SK-N-MC (cell line): Measurements from ENCODE around the gene SEPHS2.

Experiments
- EZH2 ChIP-seq: fragments of 200-600 bp; sonication (generic); IDR thresholded peaks from one replicate; pipeline ENCODE4 v1.6.1; 2017; ENCODE audit warnings: antibody characterized with exemption
- POLR2AphosphoS5 ChIP-seq: IDR thresholded peaks from 2 replicates; pipeline ENCODE4 v1.6.1; 2012; ENCODE audit warnings: mild to moderate bottlenecking, low read depth, low read length, borderline replicate concordance

DNA sequence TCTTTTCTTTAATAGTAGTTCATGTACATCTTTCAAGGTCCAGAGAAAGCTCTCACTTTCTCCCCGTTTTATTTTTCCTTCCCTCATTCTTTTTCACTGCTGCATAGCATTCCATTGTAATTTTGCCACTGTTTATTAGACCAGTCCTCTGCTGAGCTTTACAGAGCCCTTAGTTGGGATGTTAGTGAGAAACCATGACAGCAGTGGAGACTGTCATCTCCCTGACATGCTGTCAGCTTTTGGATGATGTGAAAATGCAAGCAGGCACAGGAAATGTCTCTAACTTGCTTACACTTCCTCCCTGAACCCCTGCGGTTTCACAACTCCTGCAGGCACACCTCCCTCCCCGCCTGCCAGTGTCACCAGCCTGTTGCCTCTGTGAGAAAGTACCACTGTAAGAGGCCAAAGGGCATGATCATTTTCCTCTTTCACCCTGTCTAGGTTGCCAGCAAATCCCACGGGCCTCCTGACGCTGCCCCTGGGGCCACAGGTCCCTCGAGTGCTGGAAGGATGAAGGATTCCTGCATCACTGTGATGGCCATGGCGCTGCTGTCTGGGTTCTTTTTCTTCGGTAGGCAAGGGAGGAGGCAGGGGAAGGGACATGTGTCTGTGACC lies 26.8 kb upstream of the SEPHS2 start, which contains the start of gene ITGAL:
- no peak for TF ChIP-seq EZH2
- no peak for TF ChIP-seq POLR2AphosphoS5
